GM20431 (cell line): ENCODE results near the gene CNTN4.
"Not testable (repeated sequence)": the region's sequence is repeated elsewhere in the genome, so short reads cannot be mapped to it uniquely, and the experiment has no call there.

Experiments
- in situ Hi-C: fragments of 300-500 bp; cut with MseI, MboI; formaldehyde crosslinking; loops from one replicate; pipeline ENCODE4 v1.15.0; 2020; ENCODE audit warnings: low sequenced_read_pairs; ENCODE audit not compliant: unreplicated experiment

CNTN4 gene

DNA sequence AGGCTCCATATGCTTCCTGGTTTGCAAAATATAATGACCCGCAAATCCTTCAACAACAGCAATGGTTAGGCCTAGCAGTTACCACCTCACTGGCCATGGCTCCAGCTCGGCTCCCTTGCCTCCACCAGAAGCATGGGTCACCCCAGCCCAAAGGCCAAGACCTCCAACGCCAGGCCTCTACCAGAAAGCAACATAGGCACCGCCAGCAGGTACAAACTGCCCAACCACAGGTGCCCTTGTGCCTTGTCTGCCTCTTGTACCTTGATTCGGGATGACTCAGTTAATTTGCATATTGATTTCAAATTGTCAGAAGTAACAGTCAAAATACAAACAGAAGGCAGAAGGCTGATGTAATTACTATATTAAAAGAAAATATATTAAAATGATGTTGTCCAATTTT, 886.8 kb downstream of the CNTN4 start:
- in situ Hi-C loops, result no loop called here

DNA sequence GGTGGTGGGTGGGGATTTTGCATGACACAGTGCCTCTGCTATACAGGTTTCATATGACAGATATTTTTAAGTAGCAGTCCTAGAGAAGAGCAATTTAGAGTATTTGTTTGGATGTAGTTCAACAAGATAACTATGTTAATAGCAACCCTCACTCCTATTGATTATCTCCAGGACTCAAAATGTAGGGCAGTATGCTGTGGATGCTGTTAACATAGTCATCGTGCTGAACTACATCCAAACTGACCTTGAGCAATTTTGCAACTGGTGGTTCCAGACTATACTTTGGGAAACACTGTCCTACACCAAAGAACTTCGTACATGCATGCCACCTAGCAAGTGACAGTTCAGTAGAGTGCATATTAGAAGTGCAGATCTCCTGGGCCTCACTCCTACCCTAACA, 893.9 kb downstream of the CNTN4 start:
- in situ Hi-C loops, result no loop called here

DNA sequence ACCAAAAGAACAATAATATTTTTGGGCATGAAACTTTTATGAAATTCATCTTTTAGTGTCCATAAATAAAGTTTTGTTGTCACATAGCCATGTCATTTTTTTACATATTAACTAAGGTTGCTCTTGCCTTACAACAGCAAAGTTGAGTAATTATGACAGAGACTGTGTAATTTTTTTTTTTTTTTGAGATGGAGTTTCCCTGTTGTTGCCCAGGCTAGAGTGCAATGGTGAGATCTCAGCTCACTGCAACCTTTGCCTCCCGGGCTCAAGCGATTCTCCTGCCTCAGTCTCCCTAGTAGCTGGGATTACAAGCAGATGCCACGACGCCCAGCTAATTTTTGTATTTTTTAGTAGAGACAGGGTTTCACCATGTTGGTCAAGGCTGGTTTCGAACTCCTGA, 894.5 kb downstream of the CNTN4 start:
- in situ Hi-C loops, result not testable (repeated sequence)

DNA sequence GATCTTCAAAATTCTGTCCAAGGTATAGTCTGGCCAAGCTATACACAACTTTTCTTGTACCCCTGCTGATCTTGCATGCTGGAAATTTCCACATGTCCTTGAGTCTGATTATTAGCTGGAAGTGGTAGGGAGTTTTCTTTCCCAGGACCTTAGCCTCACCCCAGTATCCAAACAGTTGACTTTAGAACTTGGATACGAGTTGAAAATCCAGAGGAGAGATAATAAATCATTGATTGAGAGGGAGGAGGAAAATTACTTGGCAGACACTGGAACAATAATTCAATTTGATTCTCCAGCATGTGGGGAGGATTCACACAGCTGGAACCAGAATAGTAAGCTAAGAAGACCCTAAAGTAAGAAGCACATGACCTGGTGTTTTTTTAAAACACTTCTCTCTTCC, 895.1 kb downstream of the CNTN4 start:
- in situ Hi-C loops, result no loop called here

DNA sequence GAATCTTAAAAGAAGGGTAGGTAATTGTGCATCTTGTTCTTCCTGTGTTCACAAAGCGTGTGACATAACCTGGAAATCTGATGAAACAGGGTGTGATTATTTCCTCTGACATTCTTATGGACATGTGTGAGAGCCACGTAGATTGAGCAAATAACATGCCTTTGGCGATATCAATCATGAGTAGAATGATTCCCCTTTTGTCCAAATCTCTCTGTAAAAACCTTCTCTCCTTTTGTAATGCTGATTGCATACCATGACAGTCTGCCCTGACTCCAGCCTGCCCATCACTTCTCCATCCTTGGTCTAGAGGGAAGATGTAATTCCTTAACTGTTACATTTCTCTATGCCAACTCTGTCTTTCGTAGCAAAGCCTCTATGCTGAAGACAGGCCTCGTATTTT, 896.5 kb downstream of the CNTN4 start:
- in situ Hi-C loops, result no loop called here

DNA sequence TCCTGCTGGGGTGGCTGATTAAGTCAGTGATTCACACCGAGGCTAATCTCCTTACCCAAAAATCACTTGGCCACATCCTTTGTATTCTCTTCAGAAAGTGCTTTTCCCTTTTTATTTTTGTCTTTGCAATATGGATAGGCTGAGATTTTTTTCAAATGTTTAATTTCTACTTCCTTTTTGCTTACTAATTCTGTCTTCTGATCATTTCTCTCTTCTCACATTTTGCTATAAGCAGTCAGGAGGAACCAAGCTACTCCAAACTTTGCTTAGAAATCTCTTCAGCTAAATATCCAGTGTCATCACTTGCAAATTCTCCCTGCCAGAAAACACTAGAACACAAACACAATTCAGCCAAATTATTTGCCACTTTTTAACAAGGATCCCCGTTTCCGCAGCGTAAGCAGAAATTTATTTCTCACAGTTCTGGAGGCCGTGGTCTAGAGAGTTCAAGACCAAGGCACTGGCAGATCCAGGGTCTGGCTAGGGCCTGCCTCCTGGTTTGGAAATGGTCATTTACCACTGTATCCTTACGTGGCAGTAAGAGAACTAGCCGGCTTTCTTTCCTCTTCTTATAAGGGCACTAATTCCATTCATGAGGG, 906.6 kb downstream of the CNTN4 start:
- in situ Hi-C loops, result no loop called here

DNA sequence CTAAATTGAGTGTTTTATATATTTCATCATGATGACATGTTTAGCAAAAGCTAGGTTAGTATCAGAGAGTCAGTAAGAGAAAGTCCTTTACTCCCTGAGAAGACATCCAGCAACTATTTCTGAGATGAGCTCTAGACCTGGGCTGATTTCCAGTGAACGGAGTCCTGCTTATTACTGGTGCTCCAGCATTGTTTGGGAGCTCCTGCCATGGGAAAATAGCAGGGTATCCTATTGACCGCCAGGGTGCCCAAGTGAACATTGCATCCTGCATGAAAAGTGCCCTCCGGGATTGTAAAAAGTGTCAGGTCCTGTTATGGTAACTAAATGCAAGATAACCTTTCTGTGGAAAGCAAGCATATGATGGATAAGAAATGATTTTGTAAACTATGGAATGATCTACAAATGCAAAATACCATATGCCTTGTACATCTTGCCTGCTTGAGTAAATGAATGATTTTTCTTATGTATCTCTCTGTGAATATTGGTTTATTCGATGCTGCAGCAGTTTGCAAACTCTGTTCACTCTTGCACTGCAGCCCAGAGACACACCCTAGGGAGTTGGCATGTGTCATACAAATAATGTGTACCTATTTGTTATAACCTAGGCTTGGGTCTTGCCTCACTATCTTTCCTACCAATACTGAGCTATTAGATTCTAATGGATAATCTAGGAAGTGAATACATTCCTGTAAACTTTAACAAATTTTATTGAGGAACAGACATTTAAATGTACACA, 914.8 kb downstream of the CNTN4 start:
- in situ Hi-C loops, result no loop called here

DNA sequence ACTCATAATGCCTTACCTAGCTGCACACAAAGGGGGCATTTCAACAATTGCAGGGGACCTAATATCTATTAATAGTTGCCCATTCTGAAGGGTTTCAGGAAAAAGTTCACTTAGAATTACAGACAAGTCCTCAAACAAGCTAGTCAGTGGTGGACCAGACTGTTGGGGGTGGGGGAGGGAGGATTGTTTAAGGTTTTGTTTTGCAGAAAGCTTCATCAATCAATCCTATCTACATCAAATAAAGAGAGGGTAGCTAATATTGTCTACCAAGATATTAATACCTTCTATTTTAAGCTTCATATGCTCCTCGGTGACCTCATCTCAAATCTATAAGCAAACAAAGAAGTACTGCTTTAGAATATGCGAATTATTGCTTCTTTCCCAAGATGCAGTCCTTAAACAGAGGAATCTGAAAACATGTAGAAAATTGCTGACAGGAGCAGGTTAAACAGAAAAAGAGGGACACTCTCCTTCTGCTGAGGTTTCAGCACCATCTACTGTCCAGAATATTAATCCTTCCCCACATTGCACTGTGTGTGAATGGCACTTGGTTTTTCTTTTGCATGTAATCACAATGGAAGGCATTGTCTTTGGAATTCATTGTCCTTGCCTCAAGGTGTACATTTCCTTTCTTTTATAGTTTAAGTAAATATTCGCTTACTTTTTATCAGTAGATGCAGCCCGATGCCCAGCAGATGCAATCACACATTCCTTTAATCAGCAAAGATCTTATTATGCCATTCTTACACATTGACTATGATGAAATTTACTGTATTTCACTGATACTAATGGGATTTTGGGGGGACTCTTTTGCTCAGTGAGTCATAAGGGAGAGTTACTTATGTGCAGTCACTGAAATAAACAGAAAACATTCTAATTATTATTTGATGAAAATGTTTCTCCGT, 916.8 kb downstream of the CNTN4 start:
- in situ Hi-C loops, result no loop called here

DNA sequence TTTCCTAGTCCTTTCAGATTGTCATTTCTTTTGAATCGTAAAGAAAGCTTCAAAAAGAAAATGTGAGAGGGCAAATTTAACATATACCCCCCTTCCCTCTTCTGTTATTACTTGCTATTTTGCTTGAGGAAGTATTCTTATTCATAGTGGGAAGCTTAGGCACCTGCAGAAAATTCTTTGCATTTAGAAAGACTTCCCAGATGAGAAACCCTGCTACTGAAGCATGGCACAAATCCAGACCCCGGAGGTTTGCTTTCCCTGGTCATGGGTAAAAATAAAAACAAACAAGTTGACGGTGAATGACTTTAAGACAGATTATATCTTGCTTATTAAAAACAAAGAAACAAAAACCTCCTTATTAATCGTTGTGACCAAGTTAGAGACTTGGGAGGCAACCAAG, 917.6 kb downstream of the CNTN4 start:
- in situ Hi-C loops, result no loop called here

DNA sequence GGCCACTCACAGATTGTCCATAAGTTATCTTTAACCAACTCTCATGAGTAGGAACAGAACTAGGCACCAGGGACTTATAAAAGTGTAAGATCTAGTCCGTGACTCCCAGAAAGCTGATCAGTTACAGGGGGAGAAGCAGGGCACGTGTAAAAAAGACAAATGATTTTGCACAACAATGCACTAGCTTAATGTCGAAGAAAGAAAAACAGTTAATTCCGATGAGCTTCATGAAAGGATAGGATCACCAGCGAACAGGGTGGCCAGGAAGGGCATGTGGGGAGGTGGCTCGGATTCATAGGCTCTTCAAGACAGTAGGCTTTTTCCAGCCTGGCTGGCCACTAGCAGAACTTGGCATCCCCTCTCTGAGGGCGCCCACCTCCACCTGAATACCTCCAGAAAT, 921.5 kb downstream of the CNTN4 start:
- in situ Hi-C loops, result no loop called here

DNA sequence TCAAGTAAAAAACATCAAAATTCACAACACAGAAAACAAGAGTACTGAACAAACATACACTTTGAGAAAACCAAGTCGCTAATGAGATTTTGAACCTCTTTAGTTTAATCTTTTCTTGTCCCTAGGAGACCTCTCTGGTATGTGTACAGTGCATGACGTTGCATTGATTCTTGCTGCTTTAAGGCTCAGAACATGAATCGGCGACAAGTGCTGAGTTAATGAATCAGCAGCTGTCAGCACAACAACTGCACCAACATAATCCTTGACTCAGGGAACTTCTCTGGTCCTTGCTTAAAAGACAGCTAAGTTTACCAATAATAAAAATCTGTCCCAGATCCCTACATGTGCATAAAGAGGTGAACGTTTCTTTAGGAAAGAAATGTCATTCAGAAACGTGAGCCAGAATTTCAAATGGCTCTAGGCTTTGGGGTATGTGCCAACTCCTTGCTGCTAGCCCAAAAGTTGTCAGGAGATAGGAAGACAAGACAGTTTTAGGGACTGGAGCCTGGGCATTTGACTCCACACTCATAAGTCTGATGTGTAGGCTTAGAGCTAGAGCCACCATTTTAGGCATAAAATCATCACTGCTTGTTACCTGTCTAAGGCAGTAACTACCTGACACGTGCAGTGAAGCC, 924.6 kb downstream of the CNTN4 start:
- in situ Hi-C loops, result no loop called here

DNA sequence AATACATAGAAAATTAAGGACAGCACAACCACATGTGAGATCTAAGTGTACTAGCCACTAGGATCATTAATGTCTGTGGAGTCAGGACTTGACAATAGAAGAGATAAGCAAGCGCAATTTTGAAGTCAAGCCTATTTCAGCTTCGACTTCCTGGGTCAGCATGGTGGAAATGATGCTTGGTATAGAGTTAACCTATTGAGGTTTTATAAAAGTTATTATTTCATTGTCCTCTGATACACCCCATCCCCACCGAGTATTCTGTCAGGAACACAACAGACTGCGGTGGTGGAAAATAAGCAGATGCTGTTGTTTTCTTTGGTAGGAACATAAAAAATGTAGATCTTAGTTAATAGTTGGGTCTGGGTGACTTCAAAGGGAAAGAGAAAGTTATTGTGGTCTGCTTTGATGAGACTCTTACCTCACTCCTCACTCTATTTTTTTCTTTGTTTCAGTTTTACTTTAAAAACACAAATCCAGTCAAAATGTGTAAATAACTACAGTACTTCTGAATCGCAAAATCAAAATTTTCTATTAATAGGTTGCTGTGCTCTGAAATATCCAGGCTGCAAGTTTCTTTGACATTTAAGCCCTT, 929.4 kb downstream of the CNTN4 start:
- in situ Hi-C loops, result no loop called here

DNA sequence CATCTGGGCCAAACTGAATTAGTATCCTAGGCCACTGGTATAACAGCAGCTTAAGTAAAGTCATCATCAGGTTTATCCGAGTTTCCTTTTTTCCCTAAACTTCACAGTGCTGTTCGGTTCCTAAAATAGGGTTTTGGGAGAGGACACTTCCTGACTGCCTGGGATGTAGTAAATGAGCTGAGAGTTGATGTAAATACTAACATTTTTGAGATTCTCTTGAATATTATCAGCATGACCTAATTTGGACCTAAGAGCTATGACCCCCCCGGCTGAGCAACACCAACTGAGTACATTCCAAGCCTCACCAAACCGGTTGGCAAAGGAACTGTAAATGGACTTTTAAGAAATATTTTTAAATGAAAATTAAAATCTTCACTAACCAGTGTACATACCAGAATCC, 932.7 kb downstream of the CNTN4 start:
- in situ Hi-C loops, result no loop called here

DNA sequence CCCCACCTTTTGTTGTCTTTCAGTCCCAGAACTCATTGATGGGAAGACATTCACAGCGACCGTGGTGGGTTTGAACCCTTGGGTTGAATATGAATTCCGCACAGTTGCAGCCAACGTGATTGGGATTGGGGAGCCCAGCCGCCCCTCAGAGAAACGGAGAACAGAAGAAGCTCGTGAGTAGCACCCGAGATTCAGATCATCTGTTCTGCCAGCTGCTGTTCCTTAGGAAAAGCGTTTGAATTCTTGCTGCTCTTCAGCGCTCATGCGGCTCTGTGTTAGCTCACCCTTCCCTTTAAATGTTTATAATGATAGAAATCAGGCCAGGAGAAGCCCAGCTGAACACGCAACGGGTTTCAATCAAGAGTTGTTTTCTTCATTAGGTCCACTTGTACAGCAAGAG, 938.5 kb downstream of the CNTN4 start:
- in situ Hi-C loops, result no loop called here

DNA sequence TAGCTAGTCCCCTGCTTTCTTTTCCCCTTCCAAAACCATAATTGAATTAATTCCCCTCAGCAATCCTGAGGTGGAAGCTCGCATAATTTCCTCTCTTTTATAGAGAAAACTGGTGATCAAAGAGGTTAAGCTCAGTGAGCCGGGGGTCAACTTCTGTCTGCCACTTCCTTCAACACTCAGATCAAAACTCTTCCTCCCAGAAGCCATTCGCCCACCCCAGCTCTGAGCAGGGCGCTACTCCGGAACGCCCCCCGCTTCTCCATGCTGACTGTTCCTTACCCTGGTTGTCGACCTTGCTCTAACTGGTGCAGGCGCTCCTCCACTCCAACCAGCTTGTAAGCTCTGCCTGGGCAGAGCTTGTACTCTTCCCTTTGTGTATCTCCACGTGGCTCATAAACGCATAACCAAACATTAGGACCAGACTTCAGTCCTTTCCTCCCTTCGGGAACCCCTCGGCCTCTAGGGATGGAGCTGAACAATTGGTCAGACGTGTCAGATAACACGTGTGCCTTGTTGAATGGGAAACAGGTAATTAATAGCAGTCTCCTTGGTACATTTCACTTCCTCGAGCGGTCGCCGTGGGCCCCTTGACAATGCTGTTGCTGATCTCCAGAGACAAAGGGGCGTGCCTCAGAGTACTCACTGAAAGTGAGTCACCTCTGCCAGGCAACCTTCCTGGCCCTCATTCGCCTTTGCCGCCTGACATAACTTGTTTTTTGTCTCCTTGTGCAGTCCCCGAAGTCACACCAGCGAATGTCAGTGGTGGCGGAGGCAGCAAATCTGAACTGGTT, 939.7 kb downstream of the CNTN4 start:
- in situ Hi-C loops, result no loop called here

DNA sequence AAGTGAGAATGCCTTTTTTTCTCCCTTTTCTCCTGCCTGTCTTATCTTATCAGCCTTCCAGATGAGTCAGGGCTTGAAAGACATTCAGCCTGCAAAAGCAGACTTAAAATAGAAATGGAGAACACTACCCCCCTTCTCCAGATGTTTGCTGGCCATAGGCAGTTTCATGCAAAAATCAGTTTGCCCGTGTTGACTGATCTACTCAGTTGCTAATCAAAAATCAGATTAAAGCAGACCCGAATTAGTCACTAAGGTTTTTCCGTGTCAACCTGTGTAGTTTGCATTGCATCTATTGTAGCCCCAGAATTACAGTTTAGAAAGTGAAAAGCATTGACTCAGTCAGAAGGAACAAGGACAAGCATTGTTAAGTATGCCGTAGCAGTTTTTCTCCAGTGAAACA, 955.3 kb downstream of the CNTN4 start:
- in situ Hi-C loops, result no loop called here

DNA sequence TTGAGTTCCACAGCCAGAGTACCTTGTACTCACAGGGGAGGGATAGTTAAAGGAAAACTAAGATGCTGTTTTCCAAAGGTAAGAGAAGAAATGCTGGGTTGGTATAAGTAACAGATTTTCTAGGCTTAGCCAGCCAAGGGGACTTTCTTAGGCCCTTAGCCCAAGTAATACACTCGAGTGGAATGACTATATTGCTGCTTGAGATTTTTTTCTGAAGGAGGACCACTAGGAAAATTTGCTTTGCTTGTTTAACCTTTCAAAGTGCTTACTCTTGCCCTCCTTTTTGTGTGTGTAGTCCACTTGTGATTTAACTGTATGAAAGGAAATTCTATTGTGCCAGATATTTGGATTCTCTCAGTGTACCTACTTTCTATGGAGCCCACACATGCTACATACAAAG, 961.0 kb downstream of the CNTN4 start:
- in situ Hi-C loops, result no loop called here

DNA sequence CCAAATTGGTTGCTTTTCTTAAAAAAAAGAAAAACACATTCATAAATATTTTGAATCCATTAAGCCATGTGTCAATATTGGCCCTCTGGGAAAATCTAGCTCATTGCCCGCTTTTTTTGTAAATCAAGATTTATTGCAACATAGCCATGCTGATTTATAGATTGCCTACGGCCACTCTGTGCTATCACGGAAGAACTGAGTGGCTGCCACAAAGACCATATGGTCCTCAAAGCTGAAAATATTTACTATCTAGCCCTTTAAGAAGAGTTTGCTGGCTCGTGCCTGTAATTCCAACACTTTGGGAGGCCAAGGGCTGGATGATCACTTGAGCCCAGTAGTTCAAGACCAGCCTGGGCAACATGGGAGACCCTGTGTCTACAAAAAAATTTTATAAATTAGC, 965.6 kb downstream of the CNTN4 start:
- in situ Hi-C loops, result no loop called here

DNA sequence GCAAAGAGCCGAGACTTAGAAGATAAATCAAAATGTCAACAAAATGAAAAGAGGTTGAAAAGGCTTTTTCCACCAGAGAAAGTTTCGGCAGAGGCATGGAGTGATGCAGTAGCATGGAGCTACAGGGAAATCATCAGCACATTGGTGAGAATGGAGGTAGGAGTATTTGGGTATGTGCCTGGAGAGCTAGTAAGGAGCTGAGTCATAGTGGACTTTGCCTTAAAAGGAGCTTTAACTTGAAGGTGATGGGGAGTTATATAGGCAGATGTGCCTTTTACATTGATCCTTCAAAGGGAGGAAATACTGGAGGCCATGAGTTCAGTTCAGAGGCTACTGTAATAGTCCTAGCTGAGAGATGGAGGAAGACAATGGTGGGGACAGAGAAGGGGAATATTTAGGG, 967.2 kb downstream of the CNTN4 start:
- in situ Hi-C loops, result no loop called here

DNA sequence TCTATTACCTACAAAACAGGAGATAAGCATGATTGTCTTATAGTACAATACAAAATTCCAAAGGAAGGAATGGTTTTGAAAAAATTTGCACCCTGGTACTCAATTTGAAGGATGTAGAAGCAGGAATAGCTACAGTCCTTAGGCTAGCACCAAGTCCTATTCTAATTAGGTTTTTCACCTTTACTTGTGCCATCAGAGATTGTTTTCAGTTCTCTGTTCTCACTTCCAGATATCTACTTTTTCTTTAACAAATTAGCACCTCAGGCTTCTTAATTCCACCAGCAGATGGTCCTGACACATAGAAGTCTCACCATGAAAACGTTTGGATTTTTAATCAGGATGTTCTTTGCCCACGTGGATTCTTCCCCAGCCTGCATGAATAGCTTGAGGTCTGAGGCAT, 967.7 kb downstream of the CNTN4 start:
- in situ Hi-C loops, result no loop called here
